ENCODE results near the gene TMEM167B. TPM values are rescaled to one million over a fixed set of nuclear protein-coding genes. Genes with fewer than 3 reads are reported as not detected.

The TMEM167B gene
- total RNA-seq, 1 experiment from 2014 or later, result 26.4 TPM

DNA sequence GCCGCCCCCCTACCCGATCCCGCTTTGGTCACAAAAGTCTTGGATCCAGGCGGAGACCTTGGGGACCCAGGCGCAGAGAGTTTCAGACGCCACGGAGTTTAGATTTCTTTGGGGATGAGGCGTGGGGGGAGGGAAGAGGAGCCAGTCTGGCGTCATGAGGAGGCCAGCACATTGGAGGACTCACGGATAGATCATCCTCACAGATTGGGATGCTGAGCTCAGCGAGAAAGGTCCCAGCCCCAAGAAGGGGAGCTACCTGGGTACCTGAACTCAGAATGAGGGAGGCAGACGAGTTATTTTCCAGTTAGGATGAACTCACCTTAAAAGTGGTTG, 23.7 kb downstream of the TMEM167B start:
- intact Hi-C loops (cut with micrococcal nuclease; ENCODE audit: unreplicated experiment), result loop anchor here (5.0 kb wide), 1 partner anchor 287 kb away; no protein-coding TSS in a partner anchor
- CTCF ChIA-PET, result no interaction called here
- POLR2A ChIA-PET (ENCODE audit: low non-redundant PET), result no interaction called here

GRCh38 chr1:109115685-109116084, 25.1 kb downstream of the TMEM167B start:
- intact Hi-C loops (cut with micrococcal nuclease; ENCODE audit: unreplicated experiment), result no loop called here
- BruUV-seq (replicated peaks), result no TSS peak

More for the DNA sequence above, 23.7 kb downstream of the TMEM167B start:
- no TSS peak for BruUV-seq (replicated peaks)
- peaks cover 19% of the 10 kb centered on the region for H3K4me1 ChIP-seq (ENCODE audit: insufficient read depth, low read length, poor library complexity, severe bottlenecking)
- peak overlapping the region; percentile 35 for H3K4me3 ChIP-seq (ENCODE audit: low read depth, low read length, poor library complexity, severe bottlenecking)
- TF ChIP-seq EZH2 (IDR thresholded peaks at IDR 0.05; ENCODE audit: borderline replicate concordance, low read depth, low read length, poor library complexity, severe bottlenecking), result no peak
- TF ChIP-seq, protein P1, sequence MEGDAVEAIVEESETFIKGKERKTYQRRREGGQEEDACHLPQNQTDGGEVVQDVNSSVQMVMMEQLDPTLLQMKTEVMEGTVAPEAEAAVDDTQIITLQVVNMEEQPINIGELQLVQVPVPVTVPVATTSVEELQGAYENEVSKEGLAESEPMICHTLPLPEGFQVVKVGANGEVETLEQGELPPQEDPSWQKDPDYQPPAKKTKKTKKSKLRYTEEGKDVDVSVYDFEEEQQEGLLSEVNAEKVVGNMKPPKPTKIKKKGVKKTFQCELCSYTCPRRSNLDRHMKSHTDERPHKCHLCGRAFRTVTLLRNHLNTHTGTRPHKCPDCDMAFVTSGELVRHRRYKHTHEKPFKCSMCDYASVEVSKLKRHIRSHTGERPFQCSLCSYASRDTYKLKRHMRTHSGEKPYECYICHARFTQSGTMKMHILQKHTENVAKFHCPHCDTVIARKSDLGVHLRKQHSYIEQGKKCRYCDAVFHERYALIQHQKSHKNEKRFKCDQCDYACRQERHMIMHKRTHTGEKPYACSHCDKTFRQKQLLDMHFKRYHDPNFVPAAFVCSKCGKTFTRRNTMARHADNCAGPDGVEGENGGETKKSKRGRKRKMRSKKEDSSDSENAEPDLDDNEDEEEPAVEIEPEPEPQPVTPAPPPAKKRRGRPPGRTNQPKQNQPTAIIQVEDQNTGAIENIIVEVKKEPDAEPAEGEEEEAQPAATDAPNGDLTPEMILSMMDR (conservative IDR thresholded peaks at IDR 0.05; ENCODE audit: low read depth, low read length), result no peak
- H3K36me3 ChIP-seq (ENCODE audit: insufficient read depth, low read length, poor library complexity, severe bottlenecking), result no peaks in the 10 kb centered on the region
- peaks cover 37% of the 10 kb centered on the region for H3K27me3 ChIP-seq (replicated peaks; ENCODE audit: insufficient read depth, low read depth, low read length, poor library complexity)
- no peaks in the 10 kb centered on the region for H3K9me3 ChIP-seq (ENCODE audit: low read depth, low read length, poor library complexity, severe bottlenecking)
- H3K27ac ChIP-seq (ENCODE audit: low read depth, low read length, poor library complexity, severe bottlenecking), result no peak overlapping the region
- no peak for DNase-seq (ENCODE audit: low spot score)

GRCh38 chr1:109116286-109116685, 25.7 kb downstream of the TMEM167B start:
- Histone ChIP-seq H3K4me1 (ENCODE audit: insufficient read depth, low read length, poor library complexity, severe bottlenecking) (peaks cover 19% of the 10 kb centered on the region), H3K27ac (ENCODE audit: low read depth, low read length, poor library complexity, severe bottlenecking) (no peak overlapping the region), H3K36me3 (ENCODE audit: insufficient read depth, low read length, poor library complexity, severe bottlenecking) (no peaks in the 10 kb centered on the region), H3K27me3 (replicated peaks; ENCODE audit: insufficient read depth, low read depth, low read length, poor library complexity) (peaks cover 37% of the 10 kb centered on the region), H3K9me3 (ENCODE audit: low read depth, low read length, poor library complexity, severe bottlenecking) (no peaks in the 10 kb centered on the region), H3K4me3 (ENCODE audit: low read depth, low read length, poor library complexity, severe bottlenecking) (no peak overlapping the region)
- ChIA-PET CTCF (interaction anchor here (0.7 kb wide), 1 partner anchor 371 kb away, joined by 6 read pairs; no protein-coding TSS in a partner anchor), POLR2A (ENCODE audit: low non-redundant PET) (interaction anchor here (0.6 kb wide), 1 partner anchor 122 kb away, joined by 6 read pairs; no protein-coding TSS in a partner anchor)
- no peak for TF ChIP-seq EZH2 (IDR thresholded peaks at IDR 0.05; ENCODE audit: borderline replicate concordance, low read depth, low read length, poor library complexity, severe bottlenecking)
- TF ChIP-seq, protein P1 (conservative IDR thresholded peaks at IDR 0.05; ENCODE audit: low read depth, low read length), result no peak
- BruUV-seq (replicated peaks), result no TSS peak
- DNase-seq (ENCODE audit: low spot score), result no peak
- intact Hi-C loops (cut with micrococcal nuclease; ENCODE audit: unreplicated experiment), result no loop called here

More at GRCh38 chr1:109115685-109116084, 25.1 kb downstream of the TMEM167B start:
- DNase-seq (ENCODE audit: low spot score), result no peak
- TF ChIP-seq, protein P1 (conservative IDR thresholded peaks at IDR 0.05; ENCODE audit: low read depth, low read length), result no peak
- TF ChIP-seq EZH2 (IDR thresholded peaks at IDR 0.05; ENCODE audit: borderline replicate concordance, low read depth, low read length, poor library complexity, severe bottlenecking), result no peak
- ChIA-PET POLR2A (ENCODE audit: low non-redundant PET) (no interaction called here), CTCF (no interaction called here)
- peaks cover 19% of the 10 kb centered on the region for H3K4me1 ChIP-seq (ENCODE audit: insufficient read depth, low read length, poor library complexity, severe bottlenecking)
- H3K27ac ChIP-seq (ENCODE audit: low read depth, low read length, poor library complexity, severe bottlenecking), result no peak overlapping the region
- H3K36me3 ChIP-seq (ENCODE audit: insufficient read depth, low read length, poor library complexity, severe bottlenecking), result no peaks in the 10 kb centered on the region
- H3K27me3 ChIP-seq (replicated peaks; ENCODE audit: insufficient read depth, low read depth, low read length, poor library complexity), result peaks cover 37% of the 10 kb centered on the region
- H3K4me3 ChIP-seq (ENCODE audit: low read depth, low read length, poor library complexity, severe bottlenecking), result no peak overlapping the region
- H3K9me3 ChIP-seq (ENCODE audit: low read depth, low read length, poor library complexity, severe bottlenecking), result no peaks in the 10 kb centered on the region
